Immature natural killer cell (primary cell): ENCODE results near the gene RIT2. TPM values are rescaled to one million over a fixed set of nuclear protein-coding genes. Genes with fewer than 3 reads are reported as not detected.

ENCODE experiments used
- DNase-seq, 3 donors: peaks; one replicate each; pipeline ENCODE4 v3.0.0; 2022; ENCODE audit warnings: mixed read lengths in 1 of 3
- H3K27ac Mint-ChIP-seq, 6 donors: one replicate each; pipeline ENCODE4 v1.8.0; 2020; ENCODE audit warnings: mixed read lengths in 6 of 6, mild to moderate bottlenecking in 5 of 6, inconsistent platforms in 4 of 6, moderate library complexity in 3 of 6
- H3K27me3 Mint-ChIP-seq, 3 donors: one replicate each; pipeline ENCODE4 v1.8.0; 2020 to 2021; ENCODE audit warnings: low read depth in 3 of 3, mild to moderate bottlenecking in 3 of 3, mixed read lengths in 3 of 3, moderate library complexity in 3 of 3, inconsistent platforms in 1 of 3
- H3K36me3 Mint-ChIP-seq, 3 donors: one replicate each; pipeline ENCODE4 v1.8.0; 2020; ENCODE audit warnings: mixed read lengths in 3 of 3, inconsistent platforms in 2 of 3, mild to moderate bottlenecking in 2 of 3
- H3K4me1 Mint-ChIP-seq, 2 donors: one replicate each; pipeline ENCODE4 v1.8.0; 2020; ENCODE audit warnings: inconsistent platforms in 2 of 2, mild to moderate bottlenecking in 2 of 2, mixed read lengths in 2 of 2, moderate library complexity in 1 of 2
- H3K4me3 Mint-ChIP-seq, 5 donors: one replicate each; pipeline ENCODE4 v1.8.0; 2020; ENCODE audit warnings: mild to moderate bottlenecking in 5 of 5, mixed read lengths in 5 of 5, inconsistent platforms in 3 of 5, moderate library complexity in 3 of 5
- H3K9me3 Mint-ChIP-seq, 6 donors: one replicate each; pipeline ENCODE4 v1.8.0; 2020; ENCODE audit warnings: mild to moderate bottlenecking in 6 of 6, mixed read lengths in 6 of 6, inconsistent platforms in 4 of 6, moderate library complexity in 3 of 6
- polyA plus RNA-seq, 3 donors: library from polyadenylated mRNA; unstranded; fragments of 300-500 nt; fragmentation: Illumina TruSeq; gene quantifications; one replicate each; pipeline ENCODE4 v1.2.3, GENCODE V29; 2021

Gene RIT2
- polyA plus RNA-seq, 3 donors from 2014 or later = not detected

DNA sequence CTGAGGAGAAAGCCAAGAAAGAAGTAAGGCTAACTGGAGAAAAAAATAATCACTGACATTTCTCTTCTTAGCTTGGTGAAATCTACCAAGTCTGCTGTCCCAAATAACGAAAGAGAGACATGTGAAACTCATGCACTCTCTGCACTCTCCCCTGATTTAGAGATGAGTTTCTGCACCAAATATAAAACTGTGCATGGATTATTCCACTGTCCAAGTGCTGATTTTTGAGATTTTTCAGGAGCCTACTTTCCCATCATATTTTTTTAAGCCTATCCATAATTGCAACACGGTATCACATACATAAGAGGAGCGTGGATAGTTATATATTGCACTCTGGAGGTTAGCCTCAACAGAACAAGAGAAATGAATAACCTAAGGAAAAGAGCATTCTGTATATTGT lies 10.0 kb upstream of the RIT2 start:
- H3K9me3 Mint-ChIP-seq = peaks cover 8 to 31% (median 15%) of the 10 kb centered on the region in 6 donors
- no peaks in the 10 kb centered on the region for H3K4me1 Mint-ChIP-seq
- H3K36me3 Mint-ChIP-seq = no peaks in the 10 kb centered on the region
- no peak for DNase-seq
- peaks cover 0 to 1% (median 0%) of the 10 kb centered on the region in 3 donors for H3K27me3 Mint-ChIP-seq
- H3K27ac Mint-ChIP-seq = no peak overlapping the region
- H3K4me3 Mint-ChIP-seq = no peak overlapping the region

DNA sequence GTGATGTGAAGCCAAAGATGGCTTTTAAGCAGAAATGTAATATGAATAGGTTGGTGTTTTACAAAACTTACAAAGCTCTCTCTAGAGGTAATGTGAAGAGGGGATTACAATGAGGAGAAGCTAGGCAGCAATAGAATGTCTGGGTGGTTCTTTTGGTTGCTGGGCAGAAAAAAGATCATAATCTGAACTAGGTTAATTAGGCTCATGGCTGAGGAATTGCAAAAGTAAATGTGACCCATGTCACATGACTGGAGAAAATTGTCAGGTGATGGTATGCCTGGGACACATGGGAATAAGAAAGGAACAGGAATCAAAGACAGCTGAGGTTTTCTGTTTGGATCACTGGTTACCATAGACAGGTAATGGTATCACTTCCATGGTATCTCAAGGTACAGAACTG lies 7.5 kb upstream of the RIT2 start:
- Mint-ChIP-seq H3K27me3 (no peaks in the 10 kb centered on the region), H3K27ac (no peak overlapping the region), H3K36me3 (no peaks in the 10 kb centered on the region), H3K4me3 (no peak overlapping the region), H3K4me1 (no peaks in the 10 kb centered on the region), H3K9me3 (peaks cover 3 to 36% (median 12%) of the 10 kb centered on the region in 6 donors)
- DNase-seq = no peak

DNA sequence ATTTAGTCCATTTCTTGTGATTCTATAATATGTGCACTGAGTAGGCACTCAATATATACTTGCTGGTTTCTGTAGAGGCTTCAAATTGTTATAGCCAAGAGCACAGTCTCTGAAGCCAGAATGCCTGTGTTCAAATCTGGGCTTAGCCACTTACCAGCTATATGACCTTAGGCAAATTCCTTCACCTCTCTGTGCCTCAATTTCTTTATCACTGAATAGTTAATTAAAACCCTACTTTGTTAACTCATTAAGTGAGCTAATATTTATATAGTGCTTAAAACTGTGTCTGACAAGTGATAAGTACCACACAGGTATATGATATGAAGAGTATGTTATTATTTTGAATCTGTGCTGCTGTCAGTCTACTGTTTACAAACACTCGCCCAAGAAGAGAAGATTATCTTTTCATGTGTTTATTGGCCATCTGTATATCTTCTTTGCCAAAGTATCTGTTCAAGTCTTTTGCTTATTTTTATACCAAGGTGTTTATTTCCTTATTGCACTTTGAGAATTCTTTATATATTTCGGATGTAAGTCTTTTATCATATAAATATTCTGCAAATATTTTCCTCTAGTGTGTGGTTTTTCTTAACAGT lies 1.3 kb upstream of the RIT2 start:
- no peak overlapping the region for H3K27ac Mint-ChIP-seq
- no peaks in the 10 kb centered on the region for H3K4me1 Mint-ChIP-seq
- H3K9me3 Mint-ChIP-seq = peaks cover 0 to 16% (median 4%) of the 10 kb centered on the region in 6 donors
- no peak overlapping the region for H3K4me3 Mint-ChIP-seq
- no peaks in the 10 kb centered on the region for H3K36me3 Mint-ChIP-seq
- H3K27me3 Mint-ChIP-seq = no peaks in the 10 kb centered on the region
- DNase-seq = no peak

DNA sequence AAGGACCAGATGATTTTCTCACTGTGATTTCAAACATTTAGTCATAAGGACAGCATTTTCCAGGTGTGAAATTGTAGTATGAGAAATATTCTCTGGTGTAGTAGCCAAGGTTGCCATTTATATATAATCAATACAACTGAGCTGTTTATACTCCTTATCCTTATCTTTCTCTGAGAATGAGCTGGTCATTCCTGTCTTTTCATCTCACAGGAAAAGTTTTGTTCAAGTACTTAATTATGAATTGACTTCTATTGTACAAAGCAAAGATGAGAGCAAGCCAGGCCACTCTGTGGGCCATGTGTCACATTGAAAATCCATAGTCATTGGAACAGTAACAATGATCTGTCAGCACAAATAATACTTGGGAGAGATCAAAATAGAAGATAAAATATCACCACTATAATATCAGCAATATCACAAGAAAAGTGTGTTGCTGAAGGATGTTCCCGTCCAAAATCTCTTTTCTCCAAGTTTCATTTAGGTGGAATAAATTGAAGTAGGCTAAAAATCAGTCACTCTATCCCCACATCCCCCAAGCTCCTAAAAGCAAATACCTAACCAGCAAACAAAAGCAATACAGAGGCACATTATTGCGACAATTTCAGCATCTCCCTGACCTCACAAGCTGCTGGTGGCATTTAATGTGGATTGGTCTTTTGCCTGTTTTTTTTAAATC lies 2.1 kb downstream of the RIT2 start:
- H3K27me3 Mint-ChIP-seq = no peaks in the 10 kb centered on the region
- H3K27ac Mint-ChIP-seq = no peak overlapping the region
- H3K9me3 Mint-ChIP-seq = peaks cover 0 to 11% (median 2%) of the 10 kb centered on the region in 6 donors

DNA sequence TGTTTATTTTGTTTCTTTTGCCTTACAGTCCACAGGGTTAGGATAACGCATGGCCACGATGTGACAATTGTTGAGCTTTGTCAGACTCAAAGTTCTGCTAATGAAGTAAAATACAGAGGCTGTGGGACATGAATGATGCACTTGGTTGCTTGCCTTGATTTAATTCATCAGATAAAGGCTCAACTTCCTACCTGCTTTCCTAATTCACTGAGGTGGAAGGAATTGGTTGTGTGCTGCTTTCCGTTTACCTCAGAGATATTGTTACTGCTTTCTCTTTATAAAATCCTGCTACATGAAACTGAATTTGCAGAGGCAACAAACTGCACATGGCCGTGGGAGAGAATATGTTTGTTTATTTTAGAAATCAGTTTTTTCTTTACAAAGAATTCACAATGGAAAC lies 6.6 kb downstream of the RIT2 start:
- H3K4me3 Mint-ChIP-seq = no peak overlapping the region

More for the DNA sequence above, 2.1 kb downstream of the RIT2 start:
- no peaks in the 10 kb centered on the region for H3K4me1 Mint-ChIP-seq
- no peak for DNase-seq
- no peak overlapping the region for H3K4me3 Mint-ChIP-seq
- no peaks in the 10 kb centered on the region for H3K36me3 Mint-ChIP-seq

DNA sequence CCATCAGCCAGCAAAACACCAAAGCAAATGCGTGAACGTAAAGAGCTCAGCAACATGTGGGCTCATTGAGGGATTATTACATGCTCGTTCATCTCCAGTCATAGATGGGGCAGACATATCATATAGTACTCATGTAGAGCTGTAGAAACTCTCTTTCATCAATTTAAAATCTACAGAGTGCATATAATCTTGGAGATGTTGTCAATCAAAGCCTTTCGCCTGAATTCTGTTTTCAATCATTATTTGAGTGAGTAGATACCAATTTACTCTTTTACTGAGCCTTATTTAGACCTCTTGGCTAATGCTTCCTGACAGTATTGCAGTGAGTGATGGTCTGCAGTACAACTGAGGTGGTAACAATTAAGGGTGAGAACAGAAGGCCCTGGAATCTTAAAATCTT lies 7.0 kb downstream of the RIT2 start:
- H3K27ac Mint-ChIP-seq = no peak overlapping the region
- DNase-seq = no peak
- H3K4me1 Mint-ChIP-seq = no peaks in the 10 kb centered on the region
- H3K4me3 Mint-ChIP-seq = no peak overlapping the region
- H3K9me3 Mint-ChIP-seq = peaks cover under 1 to 19% (median 4%) of the 10 kb centered on the region in 6 donors
- H3K27me3 Mint-ChIP-seq = peaks cover 0 to 1% (median 0%) of the 10 kb centered on the region in 3 donors
- no peaks in the 10 kb centered on the region for H3K36me3 Mint-ChIP-seq

More for the DNA sequence above, 6.6 kb downstream of the RIT2 start:
- Mint-ChIP-seq H3K36me3 (no peaks in the 10 kb centered on the region), H3K27ac (no peak overlapping the region), H3K4me1 (no peaks in the 10 kb centered on the region), H3K27me3 (peaks cover 0 to 1% (median 0%) of the 10 kb centered on the region in 3 donors), H3K9me3 (peaks cover 0 to 15% (median 2%) of the 10 kb centered on the region in 6 donors)
- no peak for DNase-seq

DNA sequence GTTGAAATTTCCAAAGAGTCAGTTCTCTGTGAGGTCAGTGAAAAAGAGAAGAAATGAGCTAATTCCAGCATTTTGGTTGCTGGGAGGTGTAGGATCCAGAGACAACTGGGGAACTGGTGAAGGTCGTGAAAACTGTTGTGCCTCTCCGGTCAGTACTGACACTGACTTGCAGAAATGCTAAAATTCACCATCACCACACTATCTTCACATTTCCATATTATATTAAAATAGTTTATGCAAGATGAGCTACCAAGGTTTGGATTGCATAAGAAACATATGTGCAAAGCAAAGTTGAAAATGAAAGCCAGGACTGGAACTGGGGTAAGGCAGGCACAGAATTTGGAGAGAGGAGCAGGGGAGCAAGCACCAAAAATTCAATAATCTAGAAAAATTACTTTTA lies 21.8 kb downstream of the RIT2 start:
- no peak overlapping the region for H3K27ac Mint-ChIP-seq
- H3K4me3 Mint-ChIP-seq = no peak overlapping the region
- H3K27me3 Mint-ChIP-seq = peaks cover 0 to 2% (median 0%) of the 10 kb centered on the region in 3 donors
- H3K9me3 Mint-ChIP-seq = peaks cover 6 to 20% (median 14%) of the 10 kb centered on the region in 6 donors
- no peak for DNase-seq
- no peaks in the 10 kb centered on the region for H3K36me3 Mint-ChIP-seq
- no peaks in the 10 kb centered on the region for H3K4me1 Mint-ChIP-seq

DNA sequence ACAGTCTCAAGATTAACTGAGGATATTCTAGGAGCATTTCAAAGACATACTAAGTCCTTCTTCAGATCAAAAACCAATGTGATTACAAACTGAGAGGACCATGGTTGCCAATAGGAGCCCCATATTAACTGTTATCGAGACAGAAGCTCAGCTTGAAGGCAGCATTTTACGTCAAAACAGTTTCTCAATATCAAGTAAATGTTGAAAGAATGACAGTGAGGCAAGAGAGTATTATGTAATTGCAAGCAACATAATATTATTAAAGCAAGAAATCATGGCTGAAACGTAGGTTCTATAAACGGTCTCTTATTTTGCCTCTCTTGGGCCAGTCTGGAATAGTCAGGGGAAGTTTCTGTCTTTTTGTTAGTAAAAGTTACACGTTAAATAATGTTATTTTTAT lies 22.9 kb downstream of the RIT2 start:
- H3K4me1 Mint-ChIP-seq = no peaks in the 10 kb centered on the region
- H3K36me3 Mint-ChIP-seq = no peaks in the 10 kb centered on the region
- peaks cover 0 to 2% (median 0%) of the 10 kb centered on the region in 3 donors for H3K27me3 Mint-ChIP-seq
- no peak overlapping the region for H3K4me3 Mint-ChIP-seq
- DNase-seq = no peak
- no peak overlapping the region for H3K27ac Mint-ChIP-seq
- peaks cover 6 to 25% (median 12%) of the 10 kb centered on the region in 6 donors for H3K9me3 Mint-ChIP-seq

DNA sequence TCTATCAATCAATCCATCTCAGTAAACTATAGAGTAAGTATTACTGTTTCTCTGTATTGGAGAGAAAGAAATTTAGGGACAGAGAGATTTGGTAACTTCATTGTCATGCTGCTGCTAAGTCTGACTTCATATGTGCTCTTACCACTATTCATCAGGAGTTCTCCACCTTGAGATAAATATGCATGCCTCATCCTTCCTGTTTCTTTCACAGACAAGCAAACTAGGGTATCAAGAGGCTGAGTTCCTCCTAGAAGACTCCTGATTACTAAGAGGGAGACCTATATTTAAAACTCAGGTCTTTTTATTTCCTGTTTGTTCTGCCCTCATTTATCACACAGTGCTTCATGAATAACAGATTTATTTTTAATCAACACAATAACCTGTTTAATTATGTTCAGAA lies 34.1 kb downstream of the RIT2 start:
- Mint-ChIP-seq H3K27me3 (peaks cover 0 to 2% (median 0%) of the 10 kb centered on the region in 3 donors), H3K27ac (no peak overlapping the region), H3K9me3 (peaks cover 3 to 40% (median 20%) of the 10 kb centered on the region in 6 donors), H3K4me3 (no peak overlapping the region), H3K36me3 (peaks cover 0 to 3% (median 0%) of the 10 kb centered on the region in 3 donors), H3K4me1 (no peaks in the 10 kb centered on the region)
- no peak for DNase-seq

DNA sequence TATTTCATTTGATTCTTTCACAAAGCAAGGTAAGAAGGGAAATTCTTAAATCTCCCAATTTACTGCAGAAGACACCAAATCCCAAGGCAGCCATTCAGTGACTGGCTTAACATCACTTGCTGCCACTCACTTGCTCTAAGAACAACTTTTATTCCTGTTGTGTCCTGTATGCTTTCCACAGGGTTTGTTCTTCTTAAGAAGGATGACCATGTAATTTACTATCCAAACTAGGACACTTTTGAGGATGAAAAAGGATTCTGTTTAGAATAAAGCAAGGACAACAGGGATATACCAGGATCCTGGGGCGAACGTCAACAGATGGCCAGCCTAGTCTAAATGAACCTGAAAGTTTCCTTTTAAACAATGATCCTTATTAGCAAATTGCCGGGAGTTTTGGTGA lies 34.8 kb downstream of the RIT2 start:
- H3K9me3 Mint-ChIP-seq = peaks cover 3 to 37% (median 19%) of the 10 kb centered on the region in 6 donors
- no peak overlapping the region for H3K27ac Mint-ChIP-seq
- no peak overlapping the region for H3K4me3 Mint-ChIP-seq
- DNase-seq = no peak
- H3K27me3 Mint-ChIP-seq = peaks cover 0 to 2% (median 0%) of the 10 kb centered on the region in 3 donors
- no peaks in the 10 kb centered on the region for H3K36me3 Mint-ChIP-seq
- H3K4me1 Mint-ChIP-seq = no peaks in the 10 kb centered on the region

DNA sequence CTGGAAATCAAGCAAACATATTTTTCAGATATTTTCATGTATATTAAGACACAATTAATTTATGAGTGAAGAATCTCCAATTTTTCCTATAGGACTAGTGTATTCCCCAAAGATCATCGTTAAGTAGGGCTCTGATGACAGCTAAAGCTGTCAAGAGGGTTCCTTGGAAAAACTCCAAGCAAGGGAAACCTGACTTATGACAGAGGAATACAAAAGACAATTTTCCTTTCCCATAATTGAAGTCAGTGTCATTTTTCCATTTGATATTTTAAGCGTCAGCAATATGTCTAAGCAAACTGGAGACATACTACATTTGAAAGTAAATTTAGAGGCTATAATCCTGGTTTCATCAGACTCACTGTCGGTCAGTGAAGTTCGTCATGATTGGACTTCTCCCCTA lies 36.1 kb downstream of the RIT2 start:
- Mint-ChIP-seq H3K27me3 (no peaks in the 10 kb centered on the region), H3K4me3 (no peak overlapping the region), H3K9me3 (peaks cover 3 to 31% (median 19%) of the 10 kb centered on the region in 6 donors), H3K36me3 (no peaks in the 10 kb centered on the region), H3K27ac (no peak overlapping the region), H3K4me1 (no peaks in the 10 kb centered on the region)
- DNase-seq = no peak

DNA sequence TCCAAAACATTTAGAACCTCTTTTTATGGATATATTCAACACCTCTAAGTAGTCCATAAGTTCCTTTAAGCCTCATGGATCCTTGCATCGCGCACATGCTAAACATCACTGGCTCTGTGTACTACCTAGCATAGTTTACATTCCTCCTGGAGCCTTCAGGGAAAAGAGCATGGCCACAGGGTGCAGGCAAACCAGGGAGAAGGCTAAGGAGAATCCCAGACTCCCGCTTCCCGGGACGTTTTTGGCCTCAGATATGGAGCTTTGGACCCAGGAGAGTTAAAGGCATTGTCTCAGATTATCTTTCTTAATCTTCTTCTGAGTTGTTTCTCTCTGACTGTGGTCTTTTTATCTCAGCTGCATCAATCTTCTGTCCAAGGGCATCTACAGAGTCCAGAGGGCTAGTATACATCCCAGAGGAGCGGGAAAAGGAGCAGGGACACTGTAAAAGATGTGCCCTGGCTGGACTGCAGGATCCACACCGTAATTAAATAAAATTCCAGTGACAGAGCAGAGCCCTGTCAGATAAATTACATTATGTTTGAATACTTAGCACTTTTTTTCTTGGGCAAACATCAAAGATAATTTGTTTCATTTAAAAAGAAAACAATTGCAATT lies 36.9 kb downstream of the RIT2 start:
- H3K36me3 Mint-ChIP-seq = no peaks in the 10 kb centered on the region
- DNase-seq = no peak
- H3K27me3 Mint-ChIP-seq = no peaks in the 10 kb centered on the region
- peaks cover under 1 to 29% (median 17%) of the 10 kb centered on the region in 6 donors for H3K9me3 Mint-ChIP-seq
- no peaks in the 10 kb centered on the region for H3K4me1 Mint-ChIP-seq
- H3K4me3 Mint-ChIP-seq = no peak overlapping the region
- no peak overlapping the region for H3K27ac Mint-ChIP-seq

DNA sequence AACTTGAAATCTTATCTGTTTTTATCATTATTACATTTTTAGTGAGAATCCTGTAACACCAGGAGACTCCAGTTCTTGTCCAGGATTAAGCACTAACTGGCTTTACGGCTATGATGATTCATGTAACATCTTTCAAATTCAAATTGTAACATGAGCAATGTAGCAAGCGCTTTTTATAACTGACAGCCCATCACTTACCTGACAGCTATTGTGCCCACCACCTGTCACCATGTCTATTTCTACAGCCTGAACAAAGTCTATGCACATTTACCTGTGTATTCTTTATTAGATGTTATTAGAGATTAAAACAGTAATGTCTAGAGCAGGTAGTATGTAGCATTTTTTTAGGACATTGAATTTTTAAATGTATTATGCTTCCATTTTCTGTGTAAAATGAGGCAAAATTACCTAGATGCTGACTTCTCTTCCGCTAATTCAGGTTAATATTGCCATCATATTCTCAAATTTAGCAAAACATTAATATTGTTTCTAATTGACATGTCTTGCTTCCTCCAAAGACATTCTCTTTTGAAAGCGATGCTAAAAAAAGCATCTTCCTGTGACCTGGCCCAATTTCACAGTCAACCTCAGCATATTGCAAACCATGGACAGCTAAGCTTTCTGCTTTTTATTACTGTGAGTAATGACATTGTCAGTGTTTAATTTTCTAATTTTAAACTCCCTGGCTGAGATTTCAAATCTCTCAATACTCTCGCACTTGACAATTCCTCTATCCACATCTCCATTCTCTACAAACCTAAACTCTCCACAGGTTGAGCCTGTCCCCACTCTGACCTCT lies 37.8 kb downstream of the RIT2 start:
- DNase-seq = no peak
- Mint-ChIP-seq H3K4me3 (no peak overlapping the region), H3K9me3 (peaks cover 3 to 36% (median 13%) of the 10 kb centered on the region in 6 donors), H3K27me3 (no peaks in the 10 kb centered on the region), H3K36me3 (no peaks in the 10 kb centered on the region), H3K4me1 (no peaks in the 10 kb centered on the region), H3K27ac (no peak overlapping the region)

DNA sequence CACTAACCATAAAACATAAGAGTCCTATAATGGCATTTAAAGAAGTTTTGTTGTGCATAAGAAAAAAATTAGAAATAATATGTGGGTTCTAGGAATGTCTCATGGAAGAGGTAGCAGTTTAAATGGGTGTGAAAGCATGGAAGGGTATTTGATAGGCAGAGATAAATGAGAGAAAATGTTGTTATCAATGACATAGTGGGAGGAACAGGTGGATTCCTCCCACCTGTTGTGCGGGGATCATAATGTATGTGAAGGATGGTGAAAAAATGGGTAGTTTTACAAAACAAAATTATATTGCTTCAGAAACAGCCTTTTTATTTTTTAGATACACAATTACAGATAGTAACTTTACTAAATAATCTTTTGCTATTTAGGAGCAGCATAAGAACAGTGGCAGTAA lies 41.7 kb downstream of the RIT2 start:
- Mint-ChIP-seq H3K36me3 (no peaks in the 10 kb centered on the region), H3K4me1 (no peaks in the 10 kb centered on the region), H3K9me3 (peaks cover 2 to 28% (median 9%) of the 10 kb centered on the region in 6 donors), H3K27ac (no peak overlapping the region), H3K4me3 (no peak overlapping the region), H3K27me3 (no peaks in the 10 kb centered on the region)
- no peak for DNase-seq
